GM18870 (cell line): Measurements from ENCODE around the gene GSK3B.

Experiments used
- ATAC-seq: cut with Tn5 transposase; IDR thresholded peaks from one replicate; pipeline ENCODE4 v1.9.1; 2021; ENCODE audit warnings: moderate library complexity; ENCODE audit not compliant: unreplicated experiment

The GSK3B gene

DNA sequence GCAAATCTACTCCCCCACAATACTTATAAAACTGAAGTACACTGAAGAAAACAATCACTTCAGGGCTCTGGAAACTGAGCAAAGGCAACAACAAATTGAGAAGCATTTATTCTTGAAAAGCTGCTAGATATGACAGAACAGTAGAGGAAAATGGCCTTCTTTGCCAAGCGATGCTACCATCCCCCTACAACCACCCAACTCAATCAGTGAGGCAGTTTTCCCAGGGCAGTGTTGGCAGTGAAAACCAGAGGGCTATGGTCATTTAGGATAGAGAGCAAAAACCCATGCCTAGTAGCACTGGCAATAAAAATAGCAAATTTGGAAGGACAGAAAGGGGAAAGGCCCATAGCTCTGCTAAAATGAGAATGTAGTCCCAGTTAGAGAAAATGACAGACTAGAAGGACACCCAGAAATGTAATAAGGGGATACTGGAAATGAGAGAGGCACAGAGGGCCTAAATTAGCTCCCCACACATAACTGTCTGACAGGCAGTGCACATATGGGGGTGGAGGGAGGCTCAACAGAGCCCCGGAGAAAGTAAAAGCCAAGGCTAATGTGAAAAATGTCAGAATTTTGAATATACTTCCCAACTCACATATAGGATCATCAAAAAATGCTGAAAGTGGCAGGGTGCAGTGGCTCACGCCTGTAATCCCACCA, 143.5 kb downstream of the GSK3B start:
- no peak for ATAC-seq

GRCh38 chr3:119945291-119945690, 149.0 kb downstream of the GSK3B start:
- no peak for ATAC-seq

DNA sequence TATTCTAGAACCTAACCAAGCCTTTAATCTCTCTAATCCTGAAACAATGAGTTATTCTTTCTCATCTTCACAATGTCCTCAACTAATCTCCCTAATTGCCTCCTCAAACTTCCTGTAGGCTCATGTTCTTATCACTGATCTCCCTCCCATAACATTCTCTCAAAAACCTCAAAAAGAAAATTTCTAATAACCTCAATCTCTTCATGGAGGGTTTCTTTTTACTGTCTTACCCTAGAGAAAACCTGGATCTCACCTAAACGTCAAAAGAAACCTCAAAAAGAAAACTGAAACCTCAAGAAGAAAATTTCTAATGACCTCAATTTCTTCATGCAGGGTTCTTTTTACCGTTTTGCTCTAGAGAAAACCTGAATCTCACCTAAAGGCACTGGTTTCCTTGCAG, 150.2 kb downstream of the GSK3B start:
- peak; percentile 77 for ATAC-seq

DNA sequence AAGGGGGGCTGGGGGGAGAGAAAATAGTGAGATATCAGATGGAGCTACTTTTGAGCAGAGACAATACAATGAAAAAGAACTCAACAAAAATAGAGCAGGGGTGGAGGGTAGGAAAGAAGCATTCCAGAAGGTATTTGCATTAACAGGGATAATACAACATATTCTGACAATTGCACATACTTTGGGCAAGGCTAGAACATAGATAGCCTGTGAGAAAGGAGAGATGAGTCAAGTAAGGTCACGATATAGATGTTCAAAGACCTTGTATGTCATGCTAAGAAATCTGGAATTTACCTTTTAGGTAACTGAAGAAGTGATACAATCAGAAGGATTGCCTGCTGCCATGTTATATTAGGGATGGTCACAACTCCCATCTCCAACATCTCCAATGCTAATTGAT, 155.2 kb downstream of the GSK3B start:
- ATAC-seq: no peak

GRCh38 chr3:119937229-119937628, 157.0 kb downstream of the GSK3B start:
- peak; percentile 93 for ATAC-seq

- ATAC-seq: no peak
Observed at GRCh38 chr3:119934249-119934648, 160.0 kb downstream of the GSK3B start.

GRCh38 chr3:119933207-119933606, 161.0 kb downstream of the GSK3B start:
- no peak for ATAC-seq

DNA sequence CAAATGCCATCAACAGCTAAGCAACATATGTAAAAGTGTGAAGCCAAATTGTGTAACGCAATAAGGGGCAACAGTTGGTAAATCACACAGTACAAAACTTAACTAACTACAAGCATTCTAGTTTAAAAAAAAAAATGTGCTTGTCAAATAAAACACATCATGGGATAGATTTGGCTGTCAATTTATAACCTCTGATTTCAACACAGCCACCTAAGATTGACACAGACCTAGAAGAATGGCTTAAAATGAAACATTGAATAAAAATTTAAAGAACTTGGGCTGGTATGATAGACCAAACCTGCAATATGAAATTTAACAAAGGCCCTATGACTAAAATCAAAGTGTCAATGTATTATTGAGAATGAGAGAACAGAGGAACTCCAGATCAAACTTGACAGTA, 164.0 kb downstream of the GSK3B start:
- no peak for ATAC-seq

DNA sequence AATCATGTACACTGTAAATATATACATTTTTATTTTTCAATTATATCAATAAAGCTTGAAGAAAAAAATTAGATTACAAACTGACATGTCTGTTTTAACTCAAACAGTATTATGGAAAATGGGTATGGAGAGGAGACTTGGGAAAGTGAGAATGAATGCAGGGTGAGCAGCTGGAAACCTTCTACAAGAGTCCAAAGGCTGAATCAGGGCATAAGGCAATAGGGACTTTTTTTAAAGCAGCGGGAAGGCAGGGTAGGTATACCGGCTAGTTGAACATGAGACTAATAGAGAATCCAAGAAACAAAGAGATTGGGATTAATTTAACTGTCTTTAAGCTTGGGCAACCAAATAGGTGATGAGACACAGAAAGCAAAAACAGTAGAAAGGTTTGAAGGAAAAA, 167.1 kb downstream of the GSK3B start:
- ATAC-seq: no peak

DNA sequence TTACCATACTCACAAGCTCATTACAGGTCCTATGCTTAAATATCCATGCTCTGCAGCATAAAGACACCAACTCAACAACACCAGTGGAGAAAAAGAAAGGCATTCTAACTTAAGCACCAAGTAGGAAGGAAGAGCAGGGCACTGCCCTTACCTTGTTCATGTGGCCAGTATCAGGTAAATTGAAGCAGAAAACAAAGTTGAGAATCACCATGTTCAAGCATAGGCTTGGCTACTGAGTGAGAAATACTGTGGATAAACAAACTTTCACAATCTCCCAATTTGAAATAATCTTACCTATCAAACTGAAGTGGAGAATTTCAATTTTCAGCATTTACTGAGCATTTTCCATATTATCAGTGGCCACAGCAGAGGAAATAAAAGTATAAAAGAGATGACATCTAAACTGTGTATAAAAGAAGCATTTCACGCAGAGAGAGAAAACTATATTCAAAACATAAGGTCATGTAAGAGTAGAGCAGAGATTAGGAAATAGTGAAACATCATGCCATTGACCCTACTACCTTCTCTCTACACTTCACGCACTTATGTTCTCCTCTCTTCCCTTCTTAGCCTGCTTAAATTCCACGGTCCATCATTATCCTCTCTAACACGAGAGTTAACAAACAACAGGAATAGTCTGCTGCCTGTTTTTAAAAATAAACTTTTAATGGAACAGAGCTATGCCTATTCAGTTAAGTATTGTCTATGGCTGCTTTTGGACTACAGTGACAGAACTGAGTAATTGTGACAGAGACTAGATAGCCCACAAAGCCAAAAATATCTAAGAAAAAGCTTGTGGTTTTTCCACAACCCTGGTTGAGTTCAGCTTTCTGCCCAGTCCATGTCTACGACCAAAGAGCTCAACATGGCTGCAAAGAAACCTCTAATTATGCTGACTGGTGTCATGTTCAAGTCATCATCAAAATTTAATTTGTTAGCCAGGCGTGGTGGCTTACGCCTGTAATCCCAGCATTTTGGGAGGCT, 169.8 kb downstream of the GSK3B start:
- ATAC-seq: no peak

DNA sequence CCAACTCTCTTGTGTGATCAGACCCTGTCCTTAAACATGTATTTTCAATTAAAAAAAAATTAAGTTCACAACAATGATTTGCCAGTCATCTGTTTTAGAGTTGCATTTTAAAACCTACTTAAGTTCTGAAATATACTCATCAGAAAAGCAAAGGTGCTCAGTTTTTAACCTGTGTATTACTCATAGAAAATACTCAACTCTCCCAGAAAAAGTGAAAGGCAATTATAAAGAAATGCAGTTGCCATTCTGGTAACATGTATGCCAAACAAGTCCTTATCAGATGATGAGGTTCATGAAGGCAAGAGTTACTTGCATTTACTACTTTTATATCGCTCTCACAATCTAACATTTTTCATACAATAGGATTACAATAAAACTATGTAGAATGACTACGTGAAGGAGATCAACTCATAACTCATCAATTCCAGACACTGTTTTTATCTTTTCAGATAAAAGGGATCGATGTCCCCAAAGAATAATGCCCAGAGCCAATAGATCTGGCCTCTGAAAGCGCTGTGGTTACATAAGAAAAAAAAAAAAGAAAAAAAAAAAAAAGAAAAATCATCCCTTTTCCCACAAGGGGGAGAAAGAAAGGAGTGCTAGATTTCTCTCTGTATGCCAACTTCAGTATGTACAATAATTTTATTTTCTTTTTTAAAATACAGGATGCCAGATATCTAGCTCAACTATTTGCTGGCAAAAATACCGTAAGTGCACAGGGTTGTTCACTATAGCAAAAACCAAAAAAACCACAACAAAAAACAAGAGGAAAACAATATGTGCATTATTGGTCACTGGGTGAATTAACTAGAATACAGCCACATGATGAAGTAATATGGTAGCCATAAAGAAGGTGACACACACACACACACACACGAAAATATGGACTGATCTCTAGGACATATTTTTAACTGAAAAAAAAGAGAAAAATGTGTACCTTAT, 175.0 kb downstream of the GSK3B start:
- ATAC-seq: no peak

- ATAC-seq: no peak
Observed at GRCh38 chr3:119913021-119913420, 181.2 kb downstream of the GSK3B start.

- no peak for ATAC-seq
Observed at GRCh38 chr3:119912220-119912619, 182.0 kb downstream of the GSK3B start.

DNA sequence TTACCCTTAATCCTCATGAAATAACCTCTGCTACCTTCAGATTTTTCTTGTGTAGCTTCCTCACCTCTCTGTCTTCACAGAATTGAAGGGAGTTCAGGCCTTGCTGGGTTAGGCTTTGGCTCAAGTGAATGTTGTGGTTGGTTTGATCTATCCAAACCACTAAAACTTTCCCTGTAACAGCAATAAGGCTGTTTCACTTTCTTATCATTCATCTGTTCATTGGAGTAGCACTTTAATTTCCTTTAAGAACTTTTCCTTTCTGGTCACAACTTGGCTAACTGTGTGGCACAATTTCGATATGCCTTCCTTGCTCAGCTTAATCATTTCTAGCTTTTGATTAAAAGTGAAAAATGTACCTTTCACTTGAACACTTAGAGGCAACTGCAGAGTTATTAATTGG, 182.5 kb downstream of the GSK3B start:
- no peak for ATAC-seq

DNA sequence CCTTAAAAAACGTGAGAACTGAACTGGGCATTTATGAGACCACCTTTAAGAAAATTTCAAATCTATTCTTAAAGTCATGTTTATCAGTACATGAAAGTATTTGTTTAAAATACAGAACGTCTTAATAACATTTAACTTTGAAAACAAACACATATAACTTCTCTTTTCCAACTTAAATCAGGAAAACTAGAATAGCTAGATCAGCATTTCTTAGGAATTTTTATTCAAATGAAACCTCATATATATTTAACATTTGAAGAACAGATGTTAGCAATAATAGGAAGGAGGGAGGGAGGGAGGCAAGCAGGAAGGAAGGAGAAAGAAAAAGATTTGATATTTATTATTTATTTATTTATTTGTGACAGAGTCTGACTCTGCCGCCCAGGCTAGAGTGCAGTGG, 192.2 kb downstream of the GSK3B start:
- no peak for ATAC-seq

- no peak for ATAC-seq
Observed at GRCh38 chr3:119901148-119901547, 193.1 kb downstream of the GSK3B start.

GRCh38 chr3:119899192-119899511, 195.1 kb downstream of the GSK3B start:
- ATAC-seq: no peak

DNA sequence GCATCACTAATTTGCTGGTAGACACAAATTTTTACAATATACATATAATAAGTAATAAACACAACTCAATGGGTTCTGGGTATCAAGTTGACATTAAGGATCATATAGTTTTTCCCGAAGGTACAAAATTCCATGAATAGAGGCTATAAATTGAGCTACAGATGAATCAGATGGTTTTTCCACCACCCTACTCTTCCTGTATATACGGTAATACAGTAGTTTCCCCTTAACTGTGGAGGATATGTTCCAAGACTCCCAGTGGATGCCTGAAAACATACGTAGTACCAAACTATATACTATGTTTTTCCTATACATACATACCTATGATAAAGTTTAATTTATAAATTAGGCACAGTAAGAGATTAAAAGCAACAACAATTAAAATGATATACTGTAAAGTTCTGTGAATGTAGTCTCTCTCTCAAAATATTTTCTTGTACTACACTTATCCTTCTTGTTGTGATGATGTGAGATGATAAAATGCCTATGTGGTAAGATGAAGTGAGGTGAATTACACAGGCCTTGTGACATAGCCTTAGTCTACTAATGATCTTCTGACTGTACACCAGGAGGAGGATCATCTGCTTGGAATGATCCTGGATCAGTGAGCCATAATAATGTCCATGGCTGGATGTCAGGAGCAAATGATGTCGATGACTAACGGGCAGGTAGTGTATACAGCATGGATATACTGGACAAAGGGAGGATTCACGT, 195.6 kb downstream of the GSK3B start:
- no peak for ATAC-seq

- no peak for ATAC-seq
Observed at GRCh38 chr3:119894195-119894594, 200.1 kb downstream of the GSK3B start.

GRCh38 chr3:119893769-119894168, 200.5 kb downstream of the GSK3B start:
- no peak for ATAC-seq
